ENCODE results near the gene TCF15. TPM values are rescaled to one million over a fixed set of nuclear protein-coding genes. Genes with fewer than 3 reads are reported as not detected.

The TCF15 gene
- total and polyA plus RNA-seq, 2 of the 8 experiments (the other 6 are each of a cell fraction or from before 2014, with no cell fraction given): 3.7 to 6.9 TPM

- no peak for TF ChIP-seq USF2 (IDR thresholded peaks at IDR 0.05; ENCODE audit: low read length)
- no peak for TF ChIP-seq POLR2AphosphoS5 (IDR thresholded peaks at IDR 0.05; ENCODE audit: low read depth, low read length)
- TF ChIP-seq RBBP5 (IDR thresholded peaks at IDR 0.05; ENCODE audit: borderline replicate concordance, low read depth, low read length): peak; percentile 71; the same call in 1 of the 2 replicates
- TF ChIP-seq TBP (IDR thresholded peaks at IDR 0.05; ENCODE audit: low read depth, low read length): 0 out of 2 replicates have a peak, but pooled peaks have one; percentile 30
- TF ChIP-seq EP300 (IDR thresholded peaks at IDR 0.05; ENCODE audit: borderline replicate concordance in 1 of 2, low read depth in 2 of 2, low read length in 2 of 2): peak in 1 of 2 experiments; percentile 75; a peak in 1 of 3 replicates
- TF ChIP-seq CREB1 (IDR thresholded peaks at IDR 0.05): peak; percentile 67
- TF ChIP-seq RNF2 (IDR thresholded peaks at IDR 0.05; ENCODE audit: borderline replicate concordance, low read depth, low read length, missing control alignments, poor library complexity, severe bottlenecking): no peak
- TF ChIP-seq, protein P1, sequence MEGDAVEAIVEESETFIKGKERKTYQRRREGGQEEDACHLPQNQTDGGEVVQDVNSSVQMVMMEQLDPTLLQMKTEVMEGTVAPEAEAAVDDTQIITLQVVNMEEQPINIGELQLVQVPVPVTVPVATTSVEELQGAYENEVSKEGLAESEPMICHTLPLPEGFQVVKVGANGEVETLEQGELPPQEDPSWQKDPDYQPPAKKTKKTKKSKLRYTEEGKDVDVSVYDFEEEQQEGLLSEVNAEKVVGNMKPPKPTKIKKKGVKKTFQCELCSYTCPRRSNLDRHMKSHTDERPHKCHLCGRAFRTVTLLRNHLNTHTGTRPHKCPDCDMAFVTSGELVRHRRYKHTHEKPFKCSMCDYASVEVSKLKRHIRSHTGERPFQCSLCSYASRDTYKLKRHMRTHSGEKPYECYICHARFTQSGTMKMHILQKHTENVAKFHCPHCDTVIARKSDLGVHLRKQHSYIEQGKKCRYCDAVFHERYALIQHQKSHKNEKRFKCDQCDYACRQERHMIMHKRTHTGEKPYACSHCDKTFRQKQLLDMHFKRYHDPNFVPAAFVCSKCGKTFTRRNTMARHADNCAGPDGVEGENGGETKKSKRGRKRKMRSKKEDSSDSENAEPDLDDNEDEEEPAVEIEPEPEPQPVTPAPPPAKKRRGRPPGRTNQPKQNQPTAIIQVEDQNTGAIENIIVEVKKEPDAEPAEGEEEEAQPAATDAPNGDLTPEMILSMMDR (IDR thresholded peaks at IDR 0.05; ENCODE audit: control extremely low read depth in 1 of 3, insufficient read depth in 1 of 3, low read depth in 1 of 3, low read length in 3 of 3): peak; percentile 67 to 99 (median 78)
- TF ChIP-seq CHD1 (IDR thresholded peaks at IDR 0.05; ENCODE audit: low read depth, low read length): peak; percentile 72
- TF ChIP-seq KDM4A (IDR thresholded peaks at IDR 0.05; ENCODE audit: low read depth, low read length, severe bottlenecking): peak; percentile 6
- peak; percentile 31 to 92; a peak in 2 of 4 replicates for TF ChIP-seq HDAC2 (IDR thresholded peaks at IDR 0.05; ENCODE audit: borderline replicate concordance in 1 of 2, low read depth in 2 of 2, low read length in 2 of 2)
- 0 out of 2 replicates have a peak, but pooled peaks have one; percentile 50 for TF ChIP-seq EGR1 (IDR thresholded peaks at IDR 0.05; ENCODE audit: borderline replicate concordance, low read depth, low read length)
Measured at GRCh38 chr20:653110-653589, 43.0 kb upstream of the TCF15 start, which contains the start of gene SRXN1 (continued).

Measured in H1 (cell line).